HG03175 (cell line): ENCODE measurements around the gene SENP8.
A peak's percentile ranks its signal among the peaks of the same experiment; 100 is the strongest.

Source experiments
- ATAC-seq: cut with Tn5 transposase; IDR thresholded peaks from one replicate; pipeline ENCODE4 v1.9.1; 2021; ENCODE audit warnings: mild to moderate bottlenecking, moderate library complexity; ENCODE audit not compliant: unreplicated experiment

Gene SENP8

DNA sequence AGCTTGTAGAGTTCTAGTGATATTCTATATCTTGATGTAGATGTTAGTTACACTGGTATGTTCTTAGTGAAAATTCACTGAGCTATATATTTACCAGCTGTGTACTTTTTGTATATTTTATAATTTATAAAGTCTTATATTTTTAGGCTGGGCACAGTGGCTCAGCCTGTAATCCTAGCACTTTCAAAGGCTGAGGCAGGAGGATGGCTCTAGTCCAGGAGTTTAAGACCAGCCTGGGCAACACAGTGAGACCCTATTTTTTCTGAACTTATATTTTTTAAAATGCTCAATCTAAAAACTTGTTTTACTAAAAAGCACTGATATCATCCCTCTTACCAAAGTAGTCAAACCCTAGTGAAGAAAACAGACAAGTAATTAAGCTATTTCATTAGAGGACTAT is 5.4 kb upstream of the SENP8 start:
- no peak for ATAC-seq

DNA sequence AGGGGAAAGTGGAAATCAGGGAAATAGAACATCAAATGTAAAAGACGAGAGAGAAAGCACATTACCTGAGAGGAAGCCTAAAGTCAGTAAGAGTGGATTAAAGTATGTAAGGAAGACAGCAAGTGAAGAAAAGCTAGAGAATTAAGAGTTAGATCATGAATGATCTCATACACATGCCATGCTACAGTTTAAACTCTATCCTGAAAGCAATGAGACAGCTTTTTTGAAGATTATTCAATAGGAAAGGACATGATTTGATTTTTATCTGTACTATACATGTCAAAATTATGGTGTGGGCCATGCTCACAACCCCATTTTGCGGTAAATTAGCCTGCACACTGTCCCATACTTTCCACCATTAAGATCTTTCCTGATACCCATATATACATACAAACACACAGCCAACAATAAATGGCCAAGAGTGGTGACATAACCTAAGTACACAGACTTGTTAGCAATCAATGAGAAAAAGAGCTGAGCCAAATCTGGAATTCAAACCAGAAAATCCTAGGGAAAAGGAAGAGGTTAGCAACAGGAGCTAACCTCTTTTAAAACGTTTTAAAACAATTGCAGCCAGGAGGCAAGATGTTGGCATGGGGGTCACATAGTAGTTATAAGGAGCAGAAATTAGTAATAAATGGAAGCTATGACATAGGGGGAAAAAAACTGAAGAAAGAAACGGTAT is 4.7 kb upstream of the SENP8 start:
- ATAC-seq = no peak

DNA sequence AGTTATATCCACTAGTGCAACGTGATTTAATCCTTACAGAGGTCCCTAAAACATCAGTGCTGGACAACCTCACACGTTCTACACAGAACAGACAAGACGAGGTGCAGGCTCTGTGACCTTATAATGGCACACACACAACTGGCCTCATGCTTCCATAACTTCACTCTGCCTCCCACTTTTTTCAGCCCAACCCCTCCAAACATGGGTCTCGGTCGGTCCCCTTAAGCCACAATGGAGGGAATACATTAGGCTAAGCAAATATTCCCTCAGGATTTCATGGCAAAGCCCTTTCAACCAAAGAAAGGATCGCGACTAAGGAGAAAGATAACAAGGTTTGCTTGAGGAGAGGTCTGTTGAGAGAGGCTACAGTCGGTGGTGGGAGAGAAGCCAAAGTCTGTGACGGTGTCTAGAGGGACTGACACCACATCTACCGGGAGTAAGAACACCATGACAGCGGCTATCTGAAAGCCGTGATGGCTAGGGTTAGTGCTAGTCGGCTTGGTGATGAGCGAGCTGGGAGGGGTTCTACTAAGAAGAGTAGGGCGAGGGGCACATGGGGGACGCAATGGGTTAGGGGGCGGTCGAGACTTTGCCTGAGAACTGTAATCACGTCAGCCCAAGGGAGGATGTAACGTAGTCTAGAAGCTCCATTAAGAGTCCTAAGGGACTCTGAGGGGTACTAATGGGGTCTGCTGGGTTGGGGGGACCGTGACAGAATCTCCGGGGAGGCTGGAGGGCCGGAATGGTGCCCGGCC is 1.3 kb upstream of the SENP8 start:
- no peak for ATAC-seq

DNA sequence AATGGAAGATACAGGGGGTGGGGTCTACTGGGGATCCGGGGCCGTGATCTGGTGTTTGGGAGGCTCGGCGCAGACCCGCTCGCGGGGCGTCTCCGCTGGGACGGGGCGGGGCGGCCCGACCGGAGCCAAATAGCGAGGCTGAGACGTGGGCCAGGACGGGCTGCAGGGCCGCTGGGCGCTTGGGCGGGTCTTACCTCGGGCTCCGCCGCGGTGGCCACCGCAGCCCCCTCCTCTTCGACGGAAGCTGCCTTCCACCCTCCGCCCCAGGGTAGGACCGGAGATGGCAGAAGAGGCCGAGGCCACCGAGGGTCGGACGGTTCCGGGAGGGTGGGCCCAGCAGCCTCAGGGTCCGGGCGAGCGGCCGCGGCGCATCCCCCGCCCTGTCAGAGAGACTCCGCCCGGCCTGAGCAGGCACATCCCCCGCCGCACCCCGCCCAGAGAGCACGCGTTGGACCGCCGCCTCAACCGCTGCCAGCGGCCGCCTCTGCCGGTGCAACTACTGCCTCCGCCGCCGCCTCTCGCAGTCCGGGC is 652 bp upstream of the SENP8 start:
- peak; percentile 71 for ATAC-seq

DNA sequence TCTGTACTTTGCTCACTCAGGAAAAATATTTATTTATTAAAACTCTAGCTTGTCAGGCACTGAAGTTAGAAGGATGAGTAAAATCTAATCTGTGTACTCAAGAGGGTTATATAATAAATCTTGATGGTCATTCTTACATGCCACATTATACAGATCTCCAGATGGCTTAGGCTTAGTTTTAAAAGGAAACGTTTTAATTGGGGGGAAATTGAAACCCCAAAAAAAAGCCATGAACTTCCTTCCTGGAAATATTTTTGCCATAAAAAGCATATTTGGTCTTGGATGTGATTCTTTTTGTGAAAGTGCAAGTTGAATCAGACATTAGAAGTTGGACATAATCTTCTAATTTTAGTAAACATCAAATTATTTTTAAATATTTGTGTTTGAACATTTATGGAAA is 6.0 kb downstream of the SENP8 start:
- ATAC-seq = no peak

DNA sequence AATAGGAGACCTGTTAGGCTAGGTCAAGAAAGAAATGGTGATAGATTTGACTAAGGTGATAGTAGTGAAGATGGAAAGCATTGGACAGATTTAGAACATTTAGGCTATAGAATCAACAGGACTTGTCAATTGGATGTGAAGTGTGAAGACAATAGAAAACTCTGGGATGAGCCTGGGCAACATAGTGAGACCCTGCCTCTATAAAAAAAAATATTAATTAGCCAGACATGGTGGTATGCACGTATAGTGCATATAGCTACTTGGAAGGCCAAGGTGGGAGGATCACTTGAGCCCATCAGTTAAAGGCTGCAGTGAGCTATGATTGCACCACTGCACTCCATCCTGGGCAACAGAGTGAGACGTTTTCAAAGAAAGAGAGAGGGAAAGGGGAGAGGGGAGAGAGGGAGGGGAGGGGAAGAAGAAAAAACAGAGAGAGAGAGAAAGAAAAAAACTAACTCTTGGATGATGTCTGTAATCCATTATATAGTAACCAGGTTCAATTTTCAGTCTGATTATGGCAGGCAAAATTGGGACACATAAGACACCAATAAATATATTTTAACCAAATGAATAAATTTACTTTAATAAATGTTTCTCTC is 9.6 kb downstream of the SENP8 start:
- no peak for ATAC-seq

DNA sequence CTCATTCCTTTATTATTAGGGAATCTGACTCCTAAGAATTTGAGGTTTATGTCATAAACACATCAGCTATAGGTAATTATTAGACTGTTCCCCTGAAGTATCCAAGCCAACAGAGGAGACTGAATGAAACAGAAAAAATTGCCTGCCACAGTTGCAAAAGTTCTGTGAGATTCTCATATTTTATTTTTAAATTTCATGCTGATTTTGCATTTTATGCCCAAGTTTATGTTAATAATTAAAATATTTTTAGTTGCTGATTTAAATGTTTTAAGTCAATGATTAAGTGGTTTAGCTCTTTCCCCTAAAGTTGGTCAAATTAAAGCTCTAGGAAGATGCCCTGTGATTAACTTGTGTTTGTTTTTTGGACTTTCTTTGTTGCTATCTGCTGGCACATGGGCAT is 10.2 kb downstream of the SENP8 start:
- no peak for ATAC-seq

DNA sequence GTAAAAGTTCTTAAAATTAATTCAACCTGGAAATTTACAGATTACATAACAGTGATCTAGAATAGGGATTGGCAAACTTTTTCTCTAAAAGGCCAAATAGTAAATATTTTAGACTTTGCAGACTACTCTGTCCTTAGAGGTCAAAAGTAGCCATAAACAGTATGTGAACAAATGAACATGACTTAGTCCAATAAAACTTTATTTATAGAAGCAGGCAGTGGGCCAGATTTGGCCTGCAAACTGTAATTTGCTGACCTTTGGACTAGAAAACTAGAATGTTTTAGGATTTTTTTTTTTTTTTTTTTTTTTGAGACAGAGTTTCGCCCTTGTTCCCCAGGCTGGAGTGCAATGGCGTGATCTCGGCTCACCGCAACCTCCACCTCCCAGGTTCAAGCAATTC is 12.1 kb downstream of the SENP8 start:
- no peak for ATAC-seq

DNA sequence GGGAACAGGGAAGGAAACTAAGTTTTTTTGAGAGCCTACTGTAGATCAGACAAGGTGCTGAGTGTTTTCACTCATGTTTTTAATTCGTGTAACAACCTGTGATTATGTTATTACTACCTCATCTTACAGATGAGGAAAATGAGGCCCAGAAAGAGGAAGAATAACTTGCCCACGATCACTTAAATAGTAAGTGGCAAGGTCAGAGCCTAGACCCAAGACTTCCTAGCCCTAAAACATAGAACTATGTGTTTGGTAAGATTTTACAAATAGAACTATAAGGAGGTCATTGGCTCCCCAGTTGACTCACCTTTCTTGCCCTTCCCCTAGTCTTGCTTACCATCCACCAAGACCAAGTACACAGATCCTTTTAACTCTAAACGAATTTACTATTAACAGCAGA is 13.7 kb downstream of the SENP8 start:
- ATAC-seq = no peak

DNA sequence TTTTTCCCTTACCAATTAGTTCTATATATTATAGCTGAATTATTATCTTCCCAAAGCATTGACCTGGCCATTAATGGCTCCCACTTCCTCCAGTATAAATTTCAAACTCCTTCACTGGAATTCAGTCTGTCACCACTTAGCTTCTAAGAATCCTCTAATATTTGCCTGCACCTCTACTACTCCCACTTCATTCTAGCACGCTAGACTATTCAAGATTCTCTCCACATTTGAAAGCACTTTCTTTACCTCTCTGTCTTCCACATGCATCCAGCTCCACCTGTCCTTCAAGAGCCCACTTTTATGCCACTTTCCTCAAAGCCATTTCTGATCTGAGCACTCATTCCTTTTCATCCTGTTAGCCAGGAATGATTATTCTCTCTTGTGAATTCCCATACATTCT is 15.0 kb downstream of the SENP8 start:
- no peak for ATAC-seq

DNA sequence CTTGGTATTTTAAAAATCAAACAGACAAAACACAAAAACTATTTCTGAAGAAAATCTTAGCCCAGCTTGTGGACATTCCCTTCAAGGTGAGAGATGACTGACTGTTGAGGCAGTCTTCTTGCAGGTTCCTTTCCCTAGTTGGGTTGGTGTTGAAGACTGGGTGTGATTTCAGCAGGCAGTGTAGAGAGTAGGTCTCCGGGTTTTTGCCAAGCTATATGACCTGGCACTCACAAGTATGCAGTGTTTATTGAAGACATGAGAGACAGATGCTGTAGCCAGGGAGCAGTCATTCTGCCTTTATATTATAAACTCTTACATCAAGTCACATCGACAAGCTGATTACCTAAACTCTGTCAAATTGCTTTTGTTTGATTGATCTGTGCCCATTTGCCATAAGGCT is 17.5 kb downstream of the SENP8 start:
- ATAC-seq = no peak

DNA sequence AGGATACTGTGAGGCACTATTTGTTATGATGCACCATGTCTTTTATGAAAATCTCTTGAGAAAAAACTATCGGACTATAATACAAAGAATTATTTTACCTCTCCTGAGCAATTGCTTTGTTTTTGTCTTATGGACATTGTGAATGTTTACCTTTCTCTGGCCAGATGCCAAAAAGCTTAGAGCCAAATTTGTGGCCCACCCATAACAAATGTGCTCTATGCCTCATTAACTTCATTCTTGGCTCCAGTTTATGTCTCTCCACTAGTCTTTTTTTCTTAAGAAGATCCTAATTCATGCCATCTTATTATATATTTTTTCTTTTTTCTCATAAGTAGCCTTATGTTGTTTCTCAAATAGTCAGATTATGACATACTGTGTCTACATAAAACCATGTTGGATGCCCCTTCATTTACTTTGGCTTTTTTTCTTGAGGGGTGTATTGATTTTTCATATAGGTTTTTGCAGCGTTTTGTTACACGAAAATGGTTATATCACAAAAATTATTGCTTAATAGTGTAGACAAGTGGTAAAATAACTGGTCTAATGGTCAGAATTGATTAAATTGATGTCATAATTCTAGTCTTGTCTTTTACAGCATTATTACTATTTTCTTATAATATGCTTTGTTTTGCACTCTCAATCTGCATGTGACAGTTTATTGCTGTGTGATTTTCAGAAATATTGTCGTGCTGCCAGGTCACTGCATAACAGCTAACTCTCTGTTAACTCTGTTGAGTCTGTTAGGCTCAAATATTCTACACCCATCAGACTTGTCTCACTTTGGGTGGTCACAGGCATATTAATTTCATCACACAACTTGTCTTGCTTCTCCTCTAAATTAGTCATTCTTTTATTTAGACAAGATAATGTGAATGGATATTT is 18.2 kb downstream of the SENP8 start:
- no peak for ATAC-seq

DNA sequence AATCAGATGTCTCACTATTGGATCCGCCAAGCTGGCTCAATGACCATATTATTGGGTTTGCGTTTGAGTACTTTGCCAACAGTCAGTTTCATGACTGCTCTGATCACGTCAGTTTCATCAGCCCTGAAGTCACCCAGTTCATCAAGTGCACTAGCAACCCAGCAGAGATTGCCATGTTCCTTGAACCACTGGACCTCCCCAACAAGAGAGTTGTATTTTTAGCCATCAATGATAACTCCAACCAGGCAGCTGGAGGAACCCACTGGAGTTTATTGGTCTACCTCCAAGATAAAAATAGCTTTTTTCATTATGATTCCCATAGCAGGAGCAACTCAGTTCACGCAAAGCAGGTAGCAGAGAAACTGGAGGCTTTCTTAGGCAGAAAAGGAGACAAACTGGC is 21.5 kb downstream of the SENP8 start:
- ATAC-seq = no peak

DNA sequence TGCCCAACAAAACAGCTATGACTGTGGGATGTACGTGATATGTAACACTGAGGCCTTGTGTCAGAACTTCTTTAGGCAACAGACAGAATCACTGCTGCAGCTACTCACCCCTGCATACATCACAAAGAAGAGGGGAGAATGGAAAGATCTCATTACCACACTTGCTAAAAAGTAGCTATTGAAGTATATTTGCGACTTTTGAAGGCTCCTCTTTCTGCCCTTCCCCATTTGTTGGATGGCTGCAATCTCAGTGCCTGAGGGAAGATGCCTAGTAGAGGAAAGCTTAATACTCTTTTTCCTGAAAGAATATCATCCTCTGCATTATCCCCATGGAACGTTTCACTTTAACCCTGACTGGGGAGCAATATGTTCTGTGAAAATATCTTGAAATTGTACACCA is 21.9 kb downstream of the SENP8 start:
- ATAC-seq = no peak

DNA sequence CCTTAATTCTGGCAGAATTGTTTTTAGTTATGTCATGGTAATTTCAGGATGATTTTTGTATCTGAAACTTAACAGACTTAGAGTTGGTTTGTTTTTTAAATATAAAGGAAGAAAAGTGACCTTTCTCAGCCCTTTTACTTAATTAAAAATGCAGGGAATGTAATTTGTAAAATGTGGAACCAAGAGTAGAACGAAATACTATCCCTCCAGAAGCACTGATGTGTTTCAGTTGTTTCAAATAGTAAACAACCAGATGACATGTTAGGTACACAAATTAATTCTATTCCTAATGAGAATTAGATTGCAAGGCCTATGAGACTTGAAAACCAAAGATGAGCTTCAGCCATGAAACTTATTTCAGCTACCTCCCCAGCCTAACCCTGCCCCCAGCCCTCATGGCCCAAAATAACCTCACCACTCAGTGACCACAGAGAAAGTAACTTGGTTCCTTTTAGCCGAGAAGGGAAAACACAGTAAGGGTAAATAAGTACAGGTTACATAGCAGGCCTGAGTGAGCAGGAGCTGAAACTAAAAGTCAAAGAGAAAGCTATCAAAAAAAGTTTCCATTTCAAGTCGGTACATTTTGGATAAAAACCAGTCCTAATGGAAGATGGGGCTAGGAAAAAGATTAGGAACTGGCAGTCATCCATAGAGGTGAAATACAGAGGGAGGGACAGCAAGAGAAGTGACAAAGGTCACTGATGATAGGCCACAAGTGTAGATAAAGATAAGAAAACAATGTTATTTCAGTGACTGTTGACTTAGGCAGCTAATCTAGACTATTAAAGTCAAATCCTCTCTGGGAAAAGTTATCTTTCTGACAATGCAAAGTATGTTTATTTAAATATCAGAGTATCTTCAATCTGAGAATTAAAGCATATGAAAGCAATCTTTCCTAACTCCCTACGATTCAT is 23.2 kb downstream of the SENP8 start:
- ATAC-seq = peak; percentile 100

DNA sequence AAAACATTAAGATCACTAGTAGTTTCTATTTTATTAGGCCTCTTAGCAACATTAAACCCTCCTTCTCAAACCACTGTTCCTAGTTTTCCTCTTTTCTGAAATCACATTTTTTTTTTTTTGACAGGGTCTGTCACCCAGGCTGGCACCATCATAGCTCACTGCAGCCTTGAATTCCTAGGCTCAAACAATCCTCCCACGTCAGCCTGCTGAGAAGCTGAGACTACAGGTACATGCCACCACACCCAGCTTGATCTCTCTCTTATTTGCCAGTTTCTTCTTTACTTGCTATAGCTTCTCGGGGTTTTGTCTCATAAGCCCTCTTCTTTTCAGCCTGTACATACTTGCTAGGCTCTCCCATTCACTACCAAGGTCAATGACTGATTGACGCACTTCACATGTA is 28.0 kb downstream of the SENP8 start:
- no peak for ATAC-seq

DNA sequence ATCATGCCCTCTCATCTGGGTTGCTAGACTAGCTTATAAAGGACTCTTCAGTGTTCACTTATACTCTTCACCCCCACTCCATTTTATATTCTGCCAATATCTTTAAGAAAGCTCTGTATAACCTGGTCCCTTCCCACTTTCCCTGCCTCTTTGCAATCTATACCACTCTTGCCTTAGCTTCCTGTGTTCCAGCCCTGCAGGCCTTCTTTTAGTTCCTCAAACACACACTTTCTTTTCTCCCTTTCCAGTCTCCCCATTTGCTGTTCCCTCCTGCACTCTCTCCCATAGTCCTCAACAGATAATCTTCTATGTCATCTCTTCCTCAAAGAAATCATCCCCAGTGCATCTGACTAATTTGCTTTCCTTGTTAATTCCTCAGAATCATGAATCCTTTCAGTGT is 28.7 kb downstream of the SENP8 start:
- ATAC-seq = no peak

DNA sequence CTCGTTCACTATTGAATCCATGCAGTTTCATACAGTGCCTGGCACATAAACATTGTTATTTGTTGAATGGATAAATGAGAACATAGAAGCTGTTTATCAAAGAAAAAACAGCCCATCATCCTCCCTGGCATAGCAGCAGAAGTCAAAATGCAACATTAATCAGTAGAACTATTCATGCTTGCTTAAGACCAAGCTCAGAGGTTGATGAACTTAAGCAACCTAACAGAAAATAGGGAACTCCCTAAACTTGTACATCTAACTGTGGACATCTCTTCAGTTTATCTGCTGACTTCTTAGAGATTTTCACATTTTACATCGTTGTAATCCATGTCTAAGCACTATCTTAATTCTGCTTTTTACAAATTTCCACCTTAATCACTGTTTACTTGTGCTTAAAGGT is 29.2 kb downstream of the SENP8 start:
- no peak for ATAC-seq

DNA sequence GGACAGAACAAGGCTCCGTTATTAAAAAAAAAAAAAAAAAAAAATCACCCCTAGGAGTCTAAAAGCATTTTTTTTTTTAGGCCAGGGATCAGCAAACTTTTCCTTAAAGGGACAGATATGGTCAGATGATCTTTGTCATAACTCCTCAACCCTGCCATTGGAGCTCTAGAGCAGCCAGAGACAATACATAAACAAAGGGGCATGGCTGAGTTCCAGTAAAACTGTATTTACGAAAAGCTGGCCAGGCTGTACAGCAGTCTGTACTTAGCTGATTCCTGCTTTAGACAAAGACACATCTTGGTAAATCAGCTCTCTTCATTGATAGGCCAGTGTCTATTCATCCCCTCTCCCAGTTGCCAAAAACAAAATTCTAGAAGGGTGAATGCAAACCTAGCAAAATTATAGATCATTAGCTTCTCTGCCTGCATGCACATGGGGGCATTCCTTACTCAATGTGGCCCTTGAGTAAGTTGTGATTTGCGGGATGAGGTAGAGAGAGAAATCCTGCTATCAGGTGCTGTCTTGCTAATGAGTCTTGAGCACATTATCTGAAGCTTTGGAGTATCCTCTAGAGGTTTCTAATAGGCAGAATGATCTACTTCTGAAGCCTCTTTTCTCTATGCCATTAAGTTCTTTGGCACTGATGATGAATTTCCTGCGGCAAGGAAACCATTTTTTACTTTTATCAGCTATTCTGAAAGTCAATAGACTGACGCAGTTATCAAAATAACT is 35.2 kb downstream of the SENP8 start:
- no peak for ATAC-seq
